Left ventricle myocardium superior (tissue), 1 donor: ENCODE data around the gene SLCO3A1. TPM values are rescaled to one million over a fixed set of nuclear protein-coding genes. Genes with fewer than 3 reads are reported as not detected.
A peak's percentile ranks its signal among the peaks of the same experiment; 100 is the strongest.

Experiments
- ATAC-seq: fragments of 200-7000 bp; cut with Tn5 transposase; one replicate; pipeline ENCODE4 v1.9.1; 2020; ENCODE audit warnings: mild to moderate bottlenecking, moderate library complexity
- DNase-seq: peaks from one replicate; pipeline ENCODE4 v3.0.0-alpha.2; 2020
- intact Hi-C: fragments of 100-400 bp; cut with micrococcal nuclease; formaldehyde crosslinking; loops from one replicate; pipeline ENCODE4 v1.11.0; 2022
- total RNA-seq: library from RNA; stranded (reverse); fragmentation: NEBNext Ultra II Directional; extraction: Animal tissue kit (Norgen Biotek cat#: 25700); gene quantifications from one replicate; pipeline ENCODE4 v1.2.1, GENCODE V29; 2021
- donor health status: DM: no; HTN: yes; CAD: no; lungs with severe emphysema.

The SLCO3A1 gene
- total RNA-seq, 1 donor from 2014 or later, result 52.8 TPM

DNA sequence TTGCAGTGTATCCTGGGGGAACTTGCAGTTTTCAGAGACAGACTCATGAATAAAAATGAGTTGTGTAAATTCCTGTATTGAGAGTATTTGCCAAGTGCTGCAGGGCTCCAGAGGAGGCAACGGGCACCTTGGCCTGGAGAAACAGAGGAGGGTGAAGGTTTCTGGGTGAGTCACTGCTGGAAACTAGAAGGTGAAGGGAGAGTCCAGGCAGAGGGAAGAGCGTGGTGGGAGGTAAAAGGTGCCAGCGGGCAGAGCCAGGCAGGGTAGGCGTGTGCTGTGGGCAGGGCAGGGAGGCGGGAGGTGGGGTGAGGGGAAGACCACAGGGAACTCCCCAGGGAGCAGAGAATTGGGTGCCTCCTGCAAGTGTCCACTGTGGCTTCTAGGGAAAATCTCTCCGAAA is 120.8 kb downstream of the SLCO3A1 start:
- ATAC-seq (no peak), DNase-seq (no peak)
- intact Hi-C loops, result loop anchor here (10.0 kb wide), 1 partner anchor 120 kb away; the partner anchor contains the start of gene SLCO3A1

DNA sequence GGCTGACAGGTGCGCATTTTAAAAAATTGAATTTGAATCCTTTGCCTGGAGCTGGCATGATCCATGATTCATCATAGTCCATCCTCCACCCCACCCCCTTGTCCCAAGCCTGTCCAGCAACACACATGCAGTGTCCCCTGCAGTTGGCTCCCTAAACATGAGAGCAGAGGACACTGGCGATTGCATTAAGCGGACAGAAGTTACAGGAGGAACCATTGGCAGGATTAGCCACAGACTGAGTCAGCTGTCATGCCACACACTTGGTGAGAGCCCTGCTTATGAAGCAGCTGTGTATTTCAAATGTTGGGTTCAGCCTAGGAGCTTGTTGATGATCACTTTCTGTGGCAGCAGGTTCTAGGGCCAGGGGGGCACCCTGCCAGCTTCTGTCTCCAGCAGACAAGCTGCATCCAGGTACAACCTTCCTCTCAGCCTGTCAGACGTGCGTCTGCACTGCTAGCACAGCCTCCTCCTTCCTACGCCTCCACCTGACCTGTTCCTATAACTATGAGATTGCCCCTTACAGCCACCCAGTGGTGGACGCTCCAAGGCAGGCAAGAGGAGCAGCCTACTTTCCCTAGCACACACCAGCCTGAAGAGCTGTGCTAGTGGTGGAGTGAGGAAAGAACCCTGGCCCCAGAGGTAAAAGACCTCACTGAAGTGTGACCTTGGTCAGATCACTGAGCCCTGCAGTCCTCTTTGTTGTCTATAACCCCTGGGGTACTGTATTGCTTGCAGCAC is 121.9 kb downstream of the SLCO3A1 start:
- ATAC-seq, result peak; percentile 51
- intact Hi-C loops, result loop anchor here (10.0 kb wide), 1 partner anchor 121 kb away; the partner anchor contains the start of gene SLCO3A1
- DNase-seq, result peak; percentile 42

DNA sequence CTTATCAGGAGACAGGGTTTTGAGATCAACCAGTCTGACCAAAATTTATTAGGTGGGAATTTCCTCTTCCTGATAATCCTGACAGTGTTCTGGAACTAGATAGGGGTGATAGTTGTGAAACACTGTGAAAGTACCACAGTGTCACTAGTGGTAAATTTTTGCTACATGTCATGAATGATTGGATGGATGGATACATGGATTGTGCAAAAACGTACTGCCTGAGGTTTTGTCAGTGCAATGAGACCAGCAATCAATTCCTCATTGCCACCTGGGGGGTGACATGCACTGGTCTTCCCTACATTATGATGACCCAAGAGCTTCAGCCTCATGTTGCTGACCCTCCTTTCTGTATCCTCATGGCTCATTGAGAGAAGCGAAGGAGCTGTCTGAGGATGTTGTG is 123.5 kb downstream of the SLCO3A1 start:
- intact Hi-C loops, result loop anchor here (10.0 kb wide), 1 partner anchor 122 kb away; the partner anchor contains the start of gene SLCO3A1
- no peak for ATAC-seq
- DNase-seq, result no peak

DNA sequence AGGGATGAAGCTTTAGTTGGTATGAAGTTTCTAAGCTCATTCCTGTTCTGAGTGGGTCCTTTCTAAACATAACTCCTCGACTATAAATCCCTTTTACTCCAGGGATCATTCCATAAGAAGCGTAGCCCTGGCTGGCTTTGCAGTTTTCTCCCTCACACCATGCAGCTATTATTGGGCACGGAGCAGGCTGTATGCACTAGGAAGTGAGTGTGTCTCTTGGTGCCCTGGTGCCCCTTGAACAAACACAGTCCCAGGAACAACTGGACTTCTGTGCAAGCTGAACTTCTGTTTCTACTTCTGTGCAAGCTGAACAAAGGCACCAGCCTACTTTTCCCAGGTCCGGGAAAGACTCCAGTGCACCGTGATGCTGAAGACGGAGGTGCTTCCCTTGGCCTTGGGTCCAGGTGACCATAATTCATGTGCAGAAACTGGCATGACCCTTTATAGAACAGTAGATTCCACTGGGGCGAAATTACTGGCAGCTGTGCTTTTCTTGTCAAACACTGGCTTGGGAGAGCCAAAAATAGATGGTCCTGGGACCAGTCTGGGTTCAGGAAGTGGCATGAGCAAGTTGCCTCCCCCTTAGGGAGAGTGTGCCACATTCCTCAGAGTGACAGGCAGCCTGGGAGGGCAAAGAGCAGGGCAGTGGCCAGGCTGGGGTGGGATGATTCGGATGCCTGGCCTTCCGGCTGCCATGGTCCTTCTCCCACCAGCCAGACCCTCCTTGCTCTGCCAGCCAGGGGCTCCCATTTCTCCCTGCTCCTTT is 127.2 kb downstream of the SLCO3A1 start:
- ATAC-seq (peak; percentile 92), DNase-seq (no peak)
- intact Hi-C loops, result no loop called here

DNA sequence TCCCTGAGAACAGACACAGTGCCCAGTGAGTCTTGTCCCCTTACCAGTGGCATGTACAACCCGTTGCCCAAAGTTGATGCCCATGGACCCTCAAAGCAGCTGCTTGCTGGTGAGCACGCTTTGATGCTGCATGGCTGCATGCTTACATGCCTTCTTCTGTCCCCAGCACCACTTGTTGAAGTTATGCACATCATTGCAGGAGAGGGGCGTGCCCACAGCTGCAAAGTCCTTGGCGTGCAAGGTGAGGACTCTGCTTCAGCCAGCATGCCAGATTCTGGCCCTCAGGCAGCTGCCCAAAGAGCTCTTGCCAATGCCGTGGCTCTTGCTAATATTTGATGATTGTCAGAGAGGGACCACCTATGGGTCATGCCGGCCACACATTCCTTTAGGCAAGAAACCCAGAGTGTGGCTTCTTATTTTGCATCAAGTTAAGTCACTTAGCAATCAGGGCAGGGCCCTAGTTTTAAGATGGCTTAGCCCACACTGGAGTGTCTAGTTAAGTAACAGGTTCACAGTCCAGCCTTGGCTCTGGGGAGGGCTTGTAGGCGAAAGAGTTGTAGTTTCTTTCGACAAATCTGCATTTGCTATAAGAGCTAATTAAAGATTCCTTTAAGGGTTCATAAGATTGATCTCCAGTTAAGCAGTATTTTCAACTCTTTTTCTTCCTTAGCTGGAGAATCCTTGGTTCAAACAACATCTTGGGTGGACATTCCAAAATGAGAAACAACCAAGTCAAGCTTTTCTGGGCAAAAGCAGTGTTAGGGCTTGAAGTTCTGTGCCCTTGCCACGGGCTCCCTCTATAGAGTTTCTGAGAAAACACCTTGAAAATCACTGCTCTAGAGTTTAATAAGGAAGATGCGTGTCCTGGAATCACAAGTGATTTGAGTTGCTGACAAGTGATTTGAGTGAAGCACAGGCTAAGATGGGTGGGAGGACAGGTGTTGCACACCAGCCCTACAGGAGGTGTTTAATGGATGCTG is 128.6 kb downstream of the SLCO3A1 start:
- intact Hi-C loops, result no loop called here
- peak; percentile 6 for ATAC-seq
- no peak for DNase-seq

DNA sequence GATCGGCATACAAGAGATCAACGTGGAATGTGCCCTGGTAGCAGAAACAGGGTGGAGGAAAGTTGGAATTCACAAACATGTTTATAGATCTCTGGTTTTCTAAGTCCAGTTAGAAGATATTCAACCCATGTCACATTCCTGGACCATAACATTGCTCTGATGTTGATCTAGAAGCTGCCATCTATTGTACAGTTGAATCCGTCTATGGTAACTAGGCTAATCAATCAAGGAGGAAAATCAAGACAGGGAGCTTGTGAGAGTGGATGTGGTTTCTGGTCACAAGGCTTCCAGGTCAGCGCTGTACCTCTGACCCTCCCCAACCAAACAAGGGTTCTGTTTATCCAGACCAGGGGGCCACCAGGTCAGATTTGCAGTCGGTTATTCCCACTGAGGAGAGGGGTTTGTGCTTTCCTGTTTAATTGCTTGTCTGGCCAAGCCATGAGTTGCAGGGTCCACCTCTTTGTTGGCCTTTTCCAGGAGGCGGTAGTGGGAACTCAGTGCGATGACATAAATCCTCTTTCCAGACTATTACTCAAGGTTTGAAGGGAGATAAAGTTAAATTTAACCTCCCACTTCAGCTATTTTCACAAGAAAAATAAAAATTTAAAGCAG is 130.3 kb downstream of the SLCO3A1 start:
- intact Hi-C loops, result no loop called here

DNA sequence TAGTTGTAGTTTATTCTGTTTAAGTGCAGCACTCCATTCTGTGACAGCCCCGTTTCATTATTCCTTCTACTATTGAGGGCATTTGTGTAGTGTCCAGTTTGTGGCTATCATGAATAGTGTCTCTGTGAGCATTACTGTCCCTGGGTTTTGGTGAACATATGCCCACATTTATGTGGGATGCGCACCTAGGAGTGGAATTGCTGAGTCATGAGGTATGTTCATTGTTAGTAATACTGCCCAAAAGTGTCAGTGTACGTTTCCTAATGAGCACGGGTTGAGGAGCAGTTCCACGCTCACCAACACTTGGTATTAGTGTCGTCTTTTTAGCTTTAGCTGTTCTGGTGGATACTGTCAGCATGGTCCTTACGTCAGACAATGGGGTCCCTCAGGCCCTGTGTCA is 131.8 kb downstream of the SLCO3A1 start:
- DNase-seq, result no peak
- intact Hi-C loops, result no loop called here
- ATAC-seq, result no peak

More for the DNA sequence above, 130.3 kb downstream of the SLCO3A1 start:
- ATAC-seq (no peak), DNase-seq (no peak)

DNA sequence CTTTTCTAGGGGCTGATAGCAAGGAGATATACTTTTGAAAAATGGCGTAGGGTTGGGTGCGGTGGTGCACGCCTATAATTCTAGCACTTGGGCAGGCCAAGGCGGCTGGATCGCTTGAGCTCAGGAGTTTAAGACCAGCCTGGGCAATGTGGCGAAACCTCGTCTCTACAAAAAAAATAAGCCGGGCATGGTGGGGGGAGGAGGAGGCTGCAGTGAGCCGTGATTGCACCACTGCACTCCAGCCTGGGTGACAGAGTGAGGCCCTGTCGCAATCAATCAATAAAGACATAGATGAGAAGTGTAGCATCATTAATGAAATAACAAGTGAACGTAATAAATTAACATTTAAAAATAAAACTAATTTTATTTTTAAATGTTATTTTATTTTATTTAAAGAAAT is 134.6 kb downstream of the SLCO3A1 start:
- intact Hi-C loops, result no loop called here
- no peak for ATAC-seq
- DNase-seq, result no peak

DNA sequence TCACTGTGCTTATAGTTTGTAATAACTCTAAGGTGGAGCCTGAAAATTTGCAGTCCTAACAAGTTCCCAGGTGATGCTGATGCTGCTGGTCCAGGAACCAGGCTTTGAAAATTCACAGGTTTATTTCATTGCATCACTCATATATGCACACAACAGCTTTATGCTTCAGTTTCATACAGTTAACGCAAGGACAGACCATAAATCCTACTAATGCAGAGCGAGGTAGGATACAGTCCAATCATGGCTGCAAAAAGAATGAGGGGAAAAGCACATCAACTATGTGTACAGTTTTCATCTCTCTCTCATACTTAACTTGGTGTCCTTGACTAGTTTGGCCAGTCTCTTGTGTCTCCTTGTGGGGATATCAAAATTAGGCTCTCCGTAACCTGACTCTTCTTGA is 135.1 kb downstream of the SLCO3A1 start:
- DNase-seq (no peak), ATAC-seq (no peak)
- intact Hi-C loops, result no loop called here

DNA sequence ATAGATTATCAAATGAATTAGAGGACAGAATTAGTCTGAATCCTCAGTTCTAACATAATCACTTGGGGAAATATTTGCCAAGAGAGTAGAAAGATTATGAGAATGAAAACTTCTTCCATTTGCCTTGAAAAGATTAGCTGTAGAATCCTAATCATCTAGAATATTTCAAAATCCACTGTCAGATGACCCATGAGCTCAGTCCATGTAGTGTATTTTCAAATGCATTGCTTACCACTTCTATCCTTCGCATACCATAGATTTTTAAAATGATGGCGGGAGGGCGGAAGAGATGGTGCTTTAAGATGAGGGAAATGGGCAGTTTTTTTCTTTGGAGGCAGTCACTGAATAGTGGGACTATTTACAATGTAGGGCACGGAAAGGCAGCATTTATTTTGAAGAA is 136.3 kb downstream of the SLCO3A1 start:
- intact Hi-C loops, result no loop called here
- no peak for DNase-seq
- ATAC-seq, result no peak

DNA sequence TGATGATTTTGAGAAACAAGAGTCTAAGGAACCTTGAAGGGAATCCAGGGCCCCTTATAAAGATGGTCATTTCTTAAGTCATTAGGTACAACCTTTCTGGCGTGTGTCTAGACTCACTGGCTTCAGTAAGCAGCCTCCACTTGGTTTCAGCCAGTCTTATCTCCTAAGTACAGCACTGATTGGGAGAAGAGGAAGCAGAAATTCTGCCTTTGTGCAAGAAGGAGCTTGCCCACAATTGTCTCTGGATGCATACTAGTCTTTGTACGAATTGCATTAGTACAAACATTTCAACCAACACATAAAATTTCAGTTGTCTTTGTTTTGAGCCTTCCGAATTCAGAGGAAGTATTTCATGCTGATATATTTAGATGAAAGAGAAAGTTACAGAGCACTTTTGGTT is 139.4 kb downstream of the SLCO3A1 start:
- DNase-seq (no peak), ATAC-seq (no peak)
- intact Hi-C loops, result no loop called here

DNA sequence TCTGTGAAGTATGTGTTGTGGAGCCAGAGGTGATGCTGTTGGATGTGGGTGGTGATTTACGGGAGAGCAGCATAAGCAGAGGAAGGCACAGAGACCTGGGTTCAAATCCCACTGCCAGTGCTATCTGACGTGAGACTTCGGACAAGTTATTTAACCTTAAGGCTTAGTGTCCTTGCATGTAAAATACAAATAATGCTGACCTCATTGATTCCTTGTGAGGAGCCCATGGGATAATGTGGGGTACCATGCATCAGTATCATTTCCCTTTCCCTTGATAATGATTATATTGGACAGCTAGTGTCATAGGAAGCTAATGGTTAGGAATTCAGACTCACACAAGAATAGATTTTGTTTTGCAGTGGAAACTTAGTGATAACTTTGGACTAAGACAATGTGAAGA is 141.6 kb downstream of the SLCO3A1 start:
- ATAC-seq (no peak), DNase-seq (no peak)
- intact Hi-C loops, result no loop called here

DNA sequence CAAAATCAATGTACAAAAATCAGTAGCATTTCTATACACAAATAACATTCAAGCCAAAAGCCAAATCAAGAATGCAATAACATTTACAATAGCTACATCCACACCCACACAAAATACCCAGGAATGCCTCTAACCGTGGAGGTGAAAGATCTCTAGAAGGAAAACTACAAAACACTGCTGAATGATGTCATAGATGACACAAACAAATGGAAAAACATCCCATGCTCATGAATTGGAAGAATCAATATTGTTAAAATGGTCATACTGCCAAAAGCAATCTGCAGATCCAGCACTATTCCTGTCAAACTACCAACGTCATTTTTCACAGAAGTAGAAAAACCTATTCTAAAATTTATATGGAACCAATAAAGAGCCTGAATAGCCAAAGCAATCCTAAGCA is 143.7 kb downstream of the SLCO3A1 start:
- intact Hi-C loops, result no loop called here
- no peak for DNase-seq
- no peak for ATAC-seq

DNA sequence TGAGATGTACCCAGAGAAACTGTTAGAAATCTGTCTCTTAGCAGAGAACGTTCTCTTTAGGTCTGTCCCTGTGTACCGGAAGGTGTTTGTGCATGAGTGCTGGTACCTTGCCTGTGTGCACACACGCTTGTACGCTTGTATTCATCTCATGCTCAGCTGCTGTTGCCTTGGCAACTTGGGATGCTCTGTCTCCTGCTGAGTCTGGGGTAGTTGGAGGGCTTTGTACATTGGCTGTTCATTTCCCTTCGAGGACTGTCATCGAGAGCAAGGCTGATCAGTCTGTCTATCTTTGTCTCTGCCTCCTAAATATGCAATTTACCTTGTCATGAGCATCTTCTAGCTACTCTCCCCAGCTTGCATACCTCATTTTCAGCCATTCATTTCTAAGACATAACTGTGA is 147.2 kb downstream of the SLCO3A1 start:
- ATAC-seq (no peak), DNase-seq (no peak)
- intact Hi-C loops, result no loop called here

DNA sequence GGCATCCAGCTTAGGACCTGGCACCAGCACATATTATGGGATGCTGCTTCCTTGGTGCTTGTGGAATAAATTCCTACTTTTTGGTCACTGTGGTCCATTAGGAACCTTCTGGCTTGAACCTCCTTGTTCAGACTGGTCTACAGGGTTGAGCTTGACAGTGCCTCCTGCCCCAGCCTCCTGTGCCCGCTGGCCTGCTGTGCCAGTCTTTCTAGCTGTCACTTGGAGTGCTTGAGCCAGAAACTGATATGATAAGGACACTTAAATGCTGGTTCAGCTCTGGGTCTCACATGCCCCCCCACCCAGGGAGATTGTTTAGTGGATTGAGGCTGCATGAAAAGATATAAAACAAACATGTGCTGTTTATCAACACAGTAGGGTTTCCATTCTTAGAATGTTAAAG is 147.8 kb downstream of the SLCO3A1 start:
- peak; percentile 74 for ATAC-seq
- intact Hi-C loops, result no loop called here
- peak; percentile 46 for DNase-seq

DNA sequence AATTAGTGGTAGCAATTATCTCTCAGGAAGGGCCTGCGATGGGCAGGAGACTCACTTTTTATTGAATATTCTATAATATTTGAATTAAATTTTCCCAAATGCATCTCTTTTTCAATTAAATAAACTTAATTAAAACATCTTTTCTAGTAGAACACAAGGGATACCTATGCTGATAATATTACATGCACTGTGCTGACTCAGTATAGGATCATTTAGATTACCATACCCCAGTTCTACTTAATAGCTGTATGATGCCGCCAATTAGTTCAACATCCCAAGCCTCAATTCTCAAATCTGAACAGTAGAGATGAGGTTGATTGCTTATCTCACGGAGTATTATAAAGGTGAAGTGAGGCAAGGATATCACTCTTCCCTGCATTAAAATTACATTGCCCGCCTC is 149.2 kb downstream of the SLCO3A1 start:
- ATAC-seq (no peak), DNase-seq (no peak)
- intact Hi-C loops, result no loop called here

DNA sequence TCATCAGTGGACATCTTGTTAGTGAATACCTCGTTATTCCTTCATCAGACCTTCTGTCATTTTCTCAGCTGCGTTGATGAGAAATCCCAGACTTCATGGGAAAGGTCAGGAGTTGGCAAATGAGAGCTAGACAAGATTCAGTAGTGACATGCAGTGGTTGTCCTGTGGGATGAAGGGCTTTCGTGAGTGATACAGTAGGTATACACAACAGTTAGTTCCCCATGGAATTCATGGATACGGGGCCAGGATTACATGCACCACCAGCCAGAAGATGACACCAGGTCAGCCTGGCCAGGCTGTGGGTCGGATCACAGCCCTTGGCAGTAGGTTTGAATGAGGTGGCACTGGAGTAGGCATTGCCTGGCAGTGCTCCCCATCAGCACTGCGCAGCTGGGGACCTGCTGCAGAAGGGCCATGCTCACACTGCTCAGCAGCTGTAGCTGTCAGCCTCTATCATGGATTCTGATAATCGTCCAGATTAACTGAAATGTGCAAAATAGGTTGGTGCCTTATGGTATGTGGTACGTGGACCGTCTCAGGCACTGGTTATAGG is 150.1 kb downstream of the SLCO3A1 start:
- ATAC-seq, result peak; percentile 53
- peak; percentile 34 for DNase-seq
- intact Hi-C loops, result no loop called here

DNA sequence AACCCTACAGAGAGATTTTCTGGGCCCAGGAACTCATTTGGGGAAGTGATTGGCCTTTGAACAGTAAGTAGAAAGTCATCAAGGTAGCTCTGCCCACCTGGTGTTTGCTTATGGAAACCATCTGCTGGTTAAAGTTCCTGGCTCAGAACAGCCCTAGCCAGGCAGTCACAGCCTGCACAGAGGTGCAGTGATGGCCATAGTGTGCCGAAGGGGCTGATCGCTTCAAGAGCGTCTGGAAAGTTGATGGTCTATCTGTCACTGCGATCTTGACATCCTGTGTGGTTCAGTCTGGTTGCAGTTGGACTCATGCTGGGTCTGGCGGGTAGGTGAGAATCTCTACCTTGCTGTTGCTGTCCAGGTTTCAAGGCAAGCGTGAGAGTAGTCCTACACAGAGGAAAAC is 151.6 kb downstream of the SLCO3A1 start:
- intact Hi-C loops, result no loop called here
- no peak for DNase-seq
- no peak for ATAC-seq
